T-cell (primary cell): ENCODE measurements around the gene SLC24A3. TPM values are rescaled to one million over a fixed set of nuclear protein-coding genes. Genes with fewer than 3 reads are reported as not detected.

Source experiments
- ATAC-seq, 4 experiments: fragments of 200-7000 bp in 3 of 4; fragments of 150-1000 bp in 1 of 4; cut with Tn5 transposase; replicated peaks in 1 of 4; 1 replicate in 3 of 4; 2 replicates in 1 of 4; pipeline ENCODE4 v1.10.0; 2021; ENCODE audit warnings: moderate library complexity in 3 of 4, mild to moderate bottlenecking in 2 of 4, moderate number of reproducible peaks in 1 of 4
- CTCF ChIA-PET, 2 donors: fragments of 300-600 bp; sonication (Branson Sonifier 250); formaldehyde crosslinking; loops; one replicate each; lab custom pipeline; 2022; ENCODE audit warnings: antibody characterized with exemption in 2 of 2; lab: Charles Lee
- POLR2A ChIA-PET, 2 donors: fragments of 300-600 bp; sonication (Branson Sonifier 250); formaldehyde crosslinking; loops; one replicate each; lab custom pipeline; 2022; ENCODE audit warnings: antibody characterized with exemption in 2 of 2; lab: Charles Lee
- DNase-seq, 35 experiments: peaks; one replicate each; pipeline versions ENCODE4 v3.0.0 to v3.0.0-alpha.2; 2013 to 2023
- H3K27ac ChIP-seq: one replicate; pipeline ENCODE4 v1.5.1; 2013; ENCODE audit warnings: low read length
- H3K27me3 ChIP-seq, 2 experiments: replicated peaks in 1 of 2; 1 replicate in 1 of 2; 2 replicates in 1 of 2; pipeline versions ENCODE4 v1.6.1 to v1.7.0; 2013; ENCODE audit warnings: low read length in 1 of 2, mixed read lengths in 1 of 2; ENCODE audit not compliant: control insufficient read depth in 2 of 2, insufficient read depth in 2 of 2; ENCODE audit errors: extremely low read depth in 1 of 2
- H3K36me3 ChIP-seq, 2 donors: 1 replicate in 1 of 2; 2 replicates in 1 of 2; pipeline versions ENCODE4 v1.6.1 to v1.7.0; 2013; ENCODE audit warnings: low read length in 1 of 2; ENCODE audit not compliant: control insufficient read depth in 2 of 2, insufficient read depth in 1 of 2; ENCODE audit errors: extremely low read depth in 1 of 2
- H3K4me1 ChIP-seq, 2 experiments: 1 replicate in 1 of 2; 2 replicates in 1 of 2; pipeline versions ENCODE4 v1.6.1 to v1.7.0; 2013; ENCODE audit warnings: low read length in 2 of 2, mixed read lengths in 1 of 2; ENCODE audit not compliant: insufficient read depth in 2 of 2, control insufficient read depth in 1 of 2; ENCODE audit errors: extremely low read depth in 1 of 2
- H3K4me3 ChIP-seq, 2 donors: 1 replicate in 1 of 2; 2 replicates in 1 of 2; pipeline versions ENCODE4 v1.5.1 to v1.7.0; 2013; ENCODE audit warnings: mild to moderate bottlenecking in 2 of 2, low read length in 1 of 2, moderate library complexity in 1 of 2; ENCODE audit not compliant: control insufficient read depth in 1 of 2; ENCODE audit errors: extremely low read depth in 1 of 2
- H3K9me3 ChIP-seq: 2 replicates; pipeline ENCODE4 v1.7.0; 2013
- H3K27ac Mint-ChIP-seq, 2 donors: one replicate each; pipeline ENCODE4 v1.8.0; 2020 to 2021; ENCODE audit warnings: mild to moderate bottlenecking in 2 of 2, mixed read lengths in 2 of 2
- H3K27me3 Mint-ChIP-seq, 2 donors: one replicate each; pipeline ENCODE4 v1.8.0; 2021 to 2022; ENCODE audit warnings: mixed read lengths in 2 of 2
- H3K36me3 Mint-ChIP-seq: one replicate; pipeline ENCODE4 v1.8.0; 2021; ENCODE audit warnings: mixed read lengths
- H3K4me1 Mint-ChIP-seq, 3 donors: one replicate each; pipeline ENCODE4 v1.8.0; 2020 to 2022; ENCODE audit warnings: mixed read lengths in 3 of 3, mild to moderate bottlenecking in 1 of 3
- H3K4me3 Mint-ChIP-seq, 3 donors: one replicate each; pipeline ENCODE4 v1.8.0; 2020 to 2022; ENCODE audit warnings: mild to moderate bottlenecking in 3 of 3, mixed read lengths in 3 of 3, moderate library complexity in 3 of 3
- H3K9me3 Mint-ChIP-seq, 3 donors: one replicate each; pipeline ENCODE4 v1.8.0; 2020 to 2022; ENCODE audit warnings: mixed read lengths in 3 of 3
- WGBS: methylation state at CpG from one replicate; pipeline ENCODE4 v1.1.5; 2013; ENCODE audit warnings: missing lambda C conversion rate; ENCODE audit not compliant: insufficient coverage; 5-methylcytosine and 5-hydroxymethylcytosine counted together
- total RNA-seq, 35 experiments: library from RNA in 6 of 35; stranded (reverse) in 6 of 35; fragments of 120-200 nt in 1 of 35; gene quantifications; one replicate each; pipeline versions ENCODE4 v1.2.1 to v1.2.4 and lab custom pipeline; 2013 to 2026

Gene SLC24A3
- total RNA-seq, 5 donors from 2014 or later (not counting 1 experiment from before 2014, with no cell fraction given): 0.06 to 0.25 (median 0.12) TPM

DNA sequence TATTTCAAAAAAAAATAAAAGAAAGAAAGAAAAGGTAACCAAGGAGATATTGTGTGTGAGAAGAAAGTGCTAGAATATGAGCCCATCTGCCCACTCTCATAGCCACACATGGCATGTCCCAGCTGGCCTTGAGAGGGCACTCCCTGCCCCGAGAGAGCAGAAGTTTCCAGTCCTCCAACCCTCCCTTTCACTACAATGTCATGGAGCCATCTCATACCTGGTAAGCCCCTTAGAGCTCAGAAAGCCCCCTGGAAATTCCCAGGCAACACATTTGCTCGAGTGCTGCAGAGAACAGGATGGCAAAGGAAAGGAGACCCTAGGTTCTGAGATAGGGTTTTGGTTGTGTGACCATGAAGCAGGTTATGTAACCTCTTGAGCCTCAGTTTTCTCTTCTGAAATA is 469.8 kb downstream of the SLC24A3 start:
- ATAC-seq (no peak), DNase-seq (no peak)
- H3K36me3 ChIP-seq: no peaks in the 10 kb centered on the region
- WGBS: 60% methylated on average over 1 of the region's 2 CpGs
- no peaks in the 10 kb centered on the region for H3K4me1 ChIP-seq
- H3K4me3 Mint-ChIP-seq: no peak overlapping the region
- no peak overlapping the region for H3K27ac ChIP-seq
- POLR2A ChIA-PET: no interaction called here
- H3K9me3 ChIP-seq: no peaks in the 10 kb centered on the region
- no peaks in the 10 kb centered on the region for H3K4me1 Mint-ChIP-seq
- no peak overlapping the region for H3K27ac Mint-ChIP-seq
- H3K27me3 ChIP-seq: no peaks in the 10 kb centered on the region
- peaks cover 0 to 3% of the 10 kb centered on the region in 2 donors for H3K27me3 Mint-ChIP-seq
- H3K9me3 Mint-ChIP-seq: peaks cover 0 to 10% (median 0%) of the 10 kb centered on the region in 3 donors
- no peaks in the 10 kb centered on the region for H3K36me3 Mint-ChIP-seq
- no peak overlapping the region for H3K4me3 ChIP-seq
- CTCF ChIA-PET: interaction anchor here in 1 of 2 donors (1.3 kb wide), 1 partner anchor 11 kb away, joined by 4 read pairs; no protein-coding TSS in a partner anchor

DNA sequence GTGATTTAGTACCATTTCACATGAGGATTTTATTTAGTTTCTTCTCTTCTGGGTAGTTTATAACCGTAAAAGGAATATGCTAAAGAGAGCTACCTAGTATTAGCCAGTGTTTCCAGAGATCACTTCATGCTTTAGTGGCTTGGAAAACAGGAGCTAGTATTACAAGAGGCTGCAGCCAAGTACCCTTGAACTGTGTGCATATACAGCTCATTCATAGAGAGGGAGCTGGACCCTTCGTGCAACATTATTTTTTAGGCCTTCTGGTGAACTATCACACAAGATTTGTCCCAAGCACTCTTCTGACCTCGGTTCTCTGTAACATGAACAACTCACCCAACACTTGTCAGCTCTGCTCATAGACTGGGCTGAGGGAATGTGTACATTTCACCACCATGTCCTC is 470.7 kb downstream of the SLC24A3 start:
- no peak for ATAC-seq
- Mint-ChIP-seq H3K27ac (no peak overlapping the region), H3K9me3 (peaks cover 0 to 10% (median 0%) of the 10 kb centered on the region in 3 donors), H3K4me3 (no peak overlapping the region), H3K4me1 (no peaks in the 10 kb centered on the region), H3K27me3 (peaks cover 0 to 3% of the 10 kb centered on the region in 2 donors), H3K36me3 (no peaks in the 10 kb centered on the region)
- H3K9me3 ChIP-seq: no peaks in the 10 kb centered on the region
- peaks cover 0 to 4% of the 10 kb centered on the region in 2 experiments for H3K27me3 ChIP-seq
- H3K4me1 ChIP-seq: no peaks in the 10 kb centered on the region
- no peaks in the 10 kb centered on the region for H3K36me3 ChIP-seq
- no peak overlapping the region for H3K4me3 ChIP-seq
- 65% methylated on average over 2 of the region's 3 CpGs for WGBS
- POLR2A ChIA-PET: no interaction called here
- CTCF ChIA-PET: interaction anchor here in 1 of 2 donors (1.3 kb wide), 1 partner anchor 10 kb away, joined by 4 read pairs; no protein-coding TSS in a partner anchor
- no peak overlapping the region for H3K27ac ChIP-seq
- no peak for DNase-seq

DNA sequence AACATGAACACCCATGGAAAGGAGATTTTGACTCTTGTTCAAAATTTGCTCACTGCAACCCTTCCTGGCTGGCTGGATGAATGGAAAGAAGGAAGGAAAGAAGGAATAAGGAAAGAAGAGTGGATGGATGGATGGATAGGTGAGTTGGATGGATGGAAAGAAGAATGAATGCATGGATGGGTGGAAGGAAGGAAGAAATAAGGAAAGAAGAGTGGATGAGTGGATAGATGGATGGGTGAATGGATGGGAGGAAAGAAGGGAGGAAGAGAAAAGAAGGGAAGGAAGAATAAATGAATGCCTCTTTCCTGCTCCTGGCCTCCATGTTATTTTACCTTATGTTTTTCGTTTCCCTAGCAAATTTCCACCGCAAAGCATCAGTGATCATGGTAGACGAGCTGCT is 471.4 kb downstream of the SLC24A3 start:
- CTCF ChIA-PET: no interaction called here
- POLR2A ChIA-PET: no interaction called here
- Mint-ChIP-seq H3K36me3 (no peaks in the 10 kb centered on the region), H3K27me3 (peaks cover 0 to 3% of the 10 kb centered on the region in 2 donors), H3K4me1 (no peaks in the 10 kb centered on the region), H3K4me3 (no peak overlapping the region), H3K27ac (no peak overlapping the region), H3K9me3 (peaks cover 0 to 10% (median 0%) of the 10 kb centered on the region in 3 donors)
- ATAC-seq (no peak), DNase-seq (no peak)
- no peaks in the 10 kb centered on the region for H3K9me3 ChIP-seq
- no peak overlapping the region for H3K4me3 ChIP-seq
- H3K36me3 ChIP-seq: no peaks in the 10 kb centered on the region
- no CpG with 5 or more reads among the region's 3 CpGs for WGBS
- H3K27ac ChIP-seq: no peak overlapping the region
- H3K27me3 ChIP-seq: peaks cover 0 to 6% of the 10 kb centered on the region in 2 experiments
- H3K4me1 ChIP-seq: no peaks in the 10 kb centered on the region

- DNase-seq (no peak), ATAC-seq (no peak)
- Histone ChIP-seq H3K9me3 (no peaks in the 10 kb centered on the region), H3K4me1 (no peaks in the 10 kb centered on the region), H3K27me3 (peaks cover 0 to 14% of the 10 kb centered on the region in 2 experiments), H3K27ac (no peak overlapping the region), H3K4me3 (no peak overlapping the region), H3K36me3 (no peaks in the 10 kb centered on the region)
- no peak overlapping the region for H3K4me3 Mint-ChIP-seq
- WGBS: 79% methylated on average over 12 of the region's 13 CpGs
- H3K4me1 Mint-ChIP-seq: peaks cover 4 to 9% (median 4%) of the 10 kb centered on the region in 3 donors
- ChIA-PET CTCF (no interaction called here), POLR2A (no interaction called here)
- H3K9me3 Mint-ChIP-seq: no peaks in the 10 kb centered on the region
- H3K36me3 Mint-ChIP-seq: no peaks in the 10 kb centered on the region
- no peak overlapping the region for H3K27ac Mint-ChIP-seq
- peaks cover 10 to 14% of the 10 kb centered on the region in 2 donors for H3K27me3 Mint-ChIP-seq
These were observed 475.8 kb downstream of the SLC24A3 start for GRCh38 chr20:19688031-19688806.

DNA sequence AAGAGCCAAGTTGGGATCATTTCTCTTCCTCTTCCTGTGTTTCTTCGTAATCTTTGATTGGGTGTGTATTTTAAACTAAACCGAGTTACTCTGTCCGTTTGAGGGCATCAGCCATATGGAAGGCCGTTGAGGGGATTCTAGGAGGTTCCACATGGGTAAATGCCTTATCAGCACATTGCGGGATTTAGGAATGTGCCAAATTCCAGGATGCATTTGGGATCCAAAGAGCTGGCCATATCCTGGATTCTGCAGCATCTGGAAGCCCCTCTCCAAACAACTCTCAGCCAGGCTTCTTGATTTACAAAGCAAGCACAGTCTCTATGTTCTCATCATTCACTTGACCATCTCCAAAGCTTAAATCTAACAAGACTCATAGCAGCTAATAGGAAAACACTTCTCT is 478.0 kb downstream of the SLC24A3 start:
- Mint-ChIP-seq H3K4me1 (peaks cover 4 to 9% (median 4%) of the 10 kb centered on the region in 3 donors), H3K9me3 (no peaks in the 10 kb centered on the region), H3K27ac (no peak overlapping the region), H3K4me3 (no peak overlapping the region), H3K36me3 (no peaks in the 10 kb centered on the region), H3K27me3 (peaks cover 9 to 14% of the 10 kb centered on the region in 2 donors)
- no peak for ATAC-seq
- peaks cover 0 to 18% of the 10 kb centered on the region in 2 experiments for H3K27me3 ChIP-seq
- WGBS: 83% methylated on average over 2 of the region's 5 CpGs
- no peak overlapping the region for H3K4me3 ChIP-seq
- DNase-seq: no peak
- CTCF ChIA-PET: interaction anchor here in 1 of 2 donors (0.6 kb wide), 1 partner anchor 287 kb away, joined by 3 read pairs; no protein-coding TSS in a partner anchor
- no peaks in the 10 kb centered on the region for H3K9me3 ChIP-seq
- POLR2A ChIA-PET: no interaction called here
- H3K27ac ChIP-seq: no peak overlapping the region
- no peaks in the 10 kb centered on the region for H3K4me1 ChIP-seq
- no peaks in the 10 kb centered on the region for H3K36me3 ChIP-seq

DNA sequence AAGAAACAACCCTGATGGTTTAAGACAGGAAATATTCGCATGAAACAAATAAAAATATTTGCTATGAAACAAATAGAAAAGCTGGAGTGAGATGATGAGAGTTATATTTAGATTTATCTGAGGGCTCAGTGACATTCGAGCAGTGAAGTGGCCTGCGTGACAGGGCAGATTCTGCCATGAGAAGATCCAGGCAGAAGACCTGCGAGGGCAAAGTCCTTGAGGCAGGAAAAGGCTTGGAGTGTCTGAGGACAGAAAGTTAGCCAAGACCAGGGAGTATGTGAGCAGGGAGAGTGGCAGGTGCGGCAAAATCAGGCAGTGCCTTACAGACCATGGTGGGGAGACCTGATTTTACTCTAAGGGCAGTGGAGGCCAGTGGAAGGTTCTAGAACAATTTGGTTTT is 478.7 kb downstream of the SLC24A3 start:
- Mint-ChIP-seq H3K4me1 (peaks cover 4 to 9% (median 4%) of the 10 kb centered on the region in 3 donors), H3K27me3 (peaks cover 7 to 14% of the 10 kb centered on the region in 2 donors), H3K9me3 (no peaks in the 10 kb centered on the region), H3K27ac (no peak overlapping the region), H3K36me3 (no peaks in the 10 kb centered on the region), H3K4me3 (no peak overlapping the region)
- Histone ChIP-seq H3K27ac (no peak overlapping the region), H3K4me3 (no peak overlapping the region), H3K4me1 (no peaks in the 10 kb centered on the region), H3K27me3 (peaks cover 0 to 18% of the 10 kb centered on the region in 2 experiments), H3K9me3 (no peaks in the 10 kb centered on the region), H3K36me3 (no peaks in the 10 kb centered on the region)
- DNase-seq: no peak
- ChIA-PET CTCF (no interaction called here), POLR2A (no interaction called here)
- no peak for ATAC-seq
- WGBS: 75% methylated on average over 5 of the region's 5 CpGs
